Caco-2 (cell line): ENCODE results near the gene JPH2. TPM values are rescaled to one million over a fixed set of nuclear protein-coding genes. Genes with fewer than 3 reads are reported as not detected.

Experiments
- BruUV-seq: library from RNA; stranded (reverse); fragments of 400-500 nt; replicated peaks from 2 replicates; lab custom pipeline; 2021; lab: Mats Ljungman, UMichigan
- CTCF ChIA-PET: fragments of 300-600 bp; sonication (Branson Sonifier 250); formaldehyde crosslinking; loops from one replicate; lab custom pipeline; 2022; ENCODE audit warnings: antibody characterized with exemption; lab: Charles Lee
- POLR2A ChIA-PET: fragments of 300-600 bp; sonication (Branson Sonifier 250); formaldehyde crosslinking; loops from one replicate; lab custom pipeline; 2022; ENCODE audit warnings: antibody characterized with exemption; lab: Charles Lee
- DNase-seq, 2 experiments: peaks; one replicate each; pipeline versions ENCODE4 v3.0.0 to v3.0.0-alpha.2; 2020 to 2022
- H3K27me3 ChIP-seq: replicated peaks from 2 replicates; pipeline ENCODE4 v1.6.0; 2011; ENCODE audit warnings: low read length; ENCODE audit not compliant: control insufficient read depth, insufficient read depth
- H3K36me3 ChIP-seq: 2 replicates; pipeline ENCODE4 v1.5.1; 2011; ENCODE audit warnings: low read length; ENCODE audit not compliant: control insufficient read depth, insufficient read depth
- H3K4me1 ChIP-seq: fragments of 250-450 bp; sonication (Bioruptor Pico); 2 replicates; pipeline ENCODE4 v1.5.1; 2020; ENCODE audit warnings: mild to moderate bottlenecking
- H3K4me3 ChIP-seq: 2 replicates; pipeline ENCODE4 v1.5.1; 2011; ENCODE audit warnings: low read depth, mild to moderate bottlenecking, control low read depth, low read length
- H3K9me3 ChIP-seq: fragments of 250-450 bp; sonication (Bioruptor Pico); 2 replicates; pipeline ENCODE4 v1.5.1; 2020; ENCODE audit warnings: mild to moderate bottlenecking, moderate library complexity
- H3K27ac Mint-ChIP-seq: one replicate; pipeline ENCODE4 v1.8.0; 2022; ENCODE audit warnings: mixed read lengths; ENCODE audit not compliant: unreplicated experiment
- H3K27me3 Mint-ChIP-seq: one replicate; pipeline ENCODE4 v1.8.0; 2022; ENCODE audit warnings: mixed read lengths; ENCODE audit not compliant: insufficient read depth, unreplicated experiment
- H3K36me3 Mint-ChIP-seq: one replicate; pipeline ENCODE4 v1.8.0; 2022; ENCODE audit warnings: mild to moderate bottlenecking, mixed read lengths; ENCODE audit not compliant: insufficient read depth, unreplicated experiment
- H3K4me1 Mint-ChIP-seq: one replicate; pipeline ENCODE4 v1.8.0; 2022; ENCODE audit warnings: low read depth, mixed read lengths; ENCODE audit not compliant: unreplicated experiment
- H3K4me3 Mint-ChIP-seq: one replicate; pipeline ENCODE4 v1.8.0; 2022; ENCODE audit warnings: mild to moderate bottlenecking, moderate library complexity, mixed read lengths; ENCODE audit not compliant: unreplicated experiment
- H3K9me3 Mint-ChIP-seq: one replicate; pipeline ENCODE4 v1.8.0; 2022; ENCODE audit warnings: mixed read lengths; ENCODE audit not compliant: unreplicated experiment
- intact Hi-C: fragments of 100-400 bp; cut with micrococcal nuclease; formaldehyde crosslinking; loops from one replicate; pipeline ENCODE4 v1.10.0; 2022; ENCODE audit not compliant: unreplicated experiment
- total RNA-seq: library from RNA; stranded (reverse); gene quantifications from 2 replicates; pipeline ENCODE4 v1.2.3, GENCODE V29; 2022
- TF ChIP-seq, protein P1 (sequence below), 2 experiments: fragments of 200-600 bp in 1 of 2; IDR thresholded peaks; 1 replicate in 1 of 2; 2 replicates in 1 of 2; pipeline versions ENCODE4 v1.5.1 to v1.8.0; 2011 to 2022; ENCODE audit warnings: antibody characterized with exemption in 1 of 2, control low read depth in 1 of 2, inconsistent platforms in 1 of 2, low read depth in 1 of 2, low read length in 1 of 2, mild to moderate bottlenecking in 1 of 2, moderate library complexity in 1 of 2; ENCODE audit not compliant: insufficient read depth in 1 of 2, severe bottlenecking in 1 of 2, unreplicated experiment in 1 of 2

The JPH2 gene
- total RNA-seq, 1 experiment from 2014 or later, result 10.5 TPM

GRCh38 chr20:44206132-44206531 is 19.1 kb upstream of the JPH2 start:
- H3K9me3 Mint-ChIP-seq, result no peaks in the 10 kb centered on the region
- Histone ChIP-seq H3K27me3 (no peaks in the 10 kb centered on the region), H3K4me3 (no peak overlapping the region), H3K36me3 (peaks cover 6% of the 10 kb centered on the region), H3K9me3 (no peaks in the 10 kb centered on the region), H3K4me1 (peaks cover 21% of the 10 kb centered on the region)
- no peak for DNase-seq
- H3K27ac Mint-ChIP-seq, result no peak overlapping the region
- BruUV-seq, result no TSS peak
- no peak overlapping the region for H3K4me3 Mint-ChIP-seq
- peaks cover 35% of the 10 kb centered on the region for H3K4me1 Mint-ChIP-seq
- intact Hi-C loops, result no loop called here
- ChIA-PET CTCF (no interaction called here), POLR2A (no interaction called here)
- peaks cover 97% of the 10 kb centered on the region for H3K36me3 Mint-ChIP-seq
- TF ChIP-seq, protein P1, sequence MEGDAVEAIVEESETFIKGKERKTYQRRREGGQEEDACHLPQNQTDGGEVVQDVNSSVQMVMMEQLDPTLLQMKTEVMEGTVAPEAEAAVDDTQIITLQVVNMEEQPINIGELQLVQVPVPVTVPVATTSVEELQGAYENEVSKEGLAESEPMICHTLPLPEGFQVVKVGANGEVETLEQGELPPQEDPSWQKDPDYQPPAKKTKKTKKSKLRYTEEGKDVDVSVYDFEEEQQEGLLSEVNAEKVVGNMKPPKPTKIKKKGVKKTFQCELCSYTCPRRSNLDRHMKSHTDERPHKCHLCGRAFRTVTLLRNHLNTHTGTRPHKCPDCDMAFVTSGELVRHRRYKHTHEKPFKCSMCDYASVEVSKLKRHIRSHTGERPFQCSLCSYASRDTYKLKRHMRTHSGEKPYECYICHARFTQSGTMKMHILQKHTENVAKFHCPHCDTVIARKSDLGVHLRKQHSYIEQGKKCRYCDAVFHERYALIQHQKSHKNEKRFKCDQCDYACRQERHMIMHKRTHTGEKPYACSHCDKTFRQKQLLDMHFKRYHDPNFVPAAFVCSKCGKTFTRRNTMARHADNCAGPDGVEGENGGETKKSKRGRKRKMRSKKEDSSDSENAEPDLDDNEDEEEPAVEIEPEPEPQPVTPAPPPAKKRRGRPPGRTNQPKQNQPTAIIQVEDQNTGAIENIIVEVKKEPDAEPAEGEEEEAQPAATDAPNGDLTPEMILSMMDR (IDR thresholded peaks at IDR 0.05; ENCODE audit: insufficient read depth in 1 of 2, low read depth in 1 of 2, low read length in 1 of 2, severe bottlenecking in 1 of 2, unreplicated experiment in 1 of 2), result no peak
- H3K27me3 Mint-ChIP-seq, result no peaks in the 10 kb centered on the region

DNA sequence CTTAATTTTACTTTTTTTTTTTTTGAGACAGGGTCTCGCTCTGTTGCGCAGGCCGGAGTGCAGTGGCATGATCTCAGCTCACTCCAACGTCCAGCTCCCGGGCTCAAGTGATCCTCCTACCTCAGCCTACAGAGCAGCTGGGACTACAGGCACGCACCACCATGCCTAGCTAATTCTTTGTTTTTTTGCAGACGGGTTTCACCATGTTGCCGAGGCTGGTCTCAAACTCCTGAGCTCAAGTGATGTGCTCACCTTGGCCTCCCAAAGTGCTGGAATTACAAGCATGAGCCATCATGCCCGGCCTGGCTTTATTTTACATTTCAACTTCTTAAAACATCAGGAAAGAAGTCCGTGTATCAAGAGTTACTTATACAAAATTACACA is 17.8 kb upstream of the JPH2 start:
- peaks cover 97% of the 10 kb centered on the region for H3K36me3 Mint-ChIP-seq
- intact Hi-C loops, result no loop called here
- no peak overlapping the region for H3K27ac Mint-ChIP-seq

GRCh38 chr20:44204156-44204831 is 17.3 kb upstream of the JPH2 start:
- ChIA-PET CTCF (no interaction called here), POLR2A (no interaction called here)
- H3K9me3 Mint-ChIP-seq, result no peaks in the 10 kb centered on the region
- H3K4me3 ChIP-seq, result no peak overlapping the region
- peaks cover 7% of the 10 kb centered on the region for H3K36me3 ChIP-seq
- no peak overlapping the region for H3K27ac Mint-ChIP-seq
- TF ChIP-seq, protein P1 (IDR thresholded peaks at IDR 0.05; ENCODE audit: insufficient read depth in 1 of 2, low read depth in 1 of 2, low read length in 1 of 2, severe bottlenecking in 1 of 2, unreplicated experiment in 1 of 2), result no peak
- H3K4me1 Mint-ChIP-seq, result peaks cover 35% of the 10 kb centered on the region
- no peaks in the 10 kb centered on the region for H3K27me3 Mint-ChIP-seq
- no peaks in the 10 kb centered on the region for H3K9me3 ChIP-seq
- intact Hi-C loops, result no loop called here
- no peak overlapping the region for H3K4me3 Mint-ChIP-seq
- H3K36me3 Mint-ChIP-seq, result peaks cover 97% of the 10 kb centered on the region
- peaks cover 21% of the 10 kb centered on the region for H3K4me1 ChIP-seq
- no peaks in the 10 kb centered on the region for H3K27me3 ChIP-seq
- no peak for DNase-seq
- no TSS peak for BruUV-seq

More for the DNA sequence above, 17.8 kb upstream of the JPH2 start:
- Histone ChIP-seq H3K4me1 (peaks cover 21% of the 10 kb centered on the region), H3K27me3 (no peaks in the 10 kb centered on the region), H3K4me3 (no peak overlapping the region), H3K36me3 (peaks cover 7% of the 10 kb centered on the region), H3K9me3 (no peaks in the 10 kb centered on the region)
- Mint-ChIP-seq H3K27me3 (no peaks in the 10 kb centered on the region), H3K4me1 (peaks cover 35% of the 10 kb centered on the region), H3K9me3 (no peaks in the 10 kb centered on the region), H3K4me3 (no peak overlapping the region)
- CTCF ChIA-PET, result interaction anchor here (1.0 kb wide), 1 partner anchor 14 kb away, joined by 3 read pairs; no protein-coding TSS in a partner anchor
- peak in 1 of 2 experiments; percentile 35 for DNase-seq
- TF ChIP-seq, protein P1 (IDR thresholded peaks at IDR 0.05; ENCODE audit: insufficient read depth in 1 of 2, low read depth in 1 of 2, low read length in 1 of 2, severe bottlenecking in 1 of 2, unreplicated experiment in 1 of 2), result no peak
- BruUV-seq, result no TSS peak
- POLR2A ChIA-PET, result interaction anchor here (0.6 kb wide), 1 partner anchor 91 kb away, joined by 4 read pairs; no protein-coding TSS in a partner anchor
